Lung (tissue), 12 donors: ENCODE results near the gene SMG7. TPM values are rescaled to one million over a fixed set of nuclear protein-coding genes. Genes with fewer than 3 reads are reported as not detected.

Experiments used
- ATAC-seq: fragments of 200-7000 bp; cut with Tn5 transposase; one replicate; pipeline ENCODE4 v1.9.1; 2020; ENCODE audit warnings: moderate number of reproducible peaks; ENCODE audit not compliant: insufficient read depth, low FRiP score
- DNase-seq, 3 donors: peaks; one replicate each; pipeline ENCODE4 v3.0.0-alpha.2; 2013 to 2017
- H3K27ac ChIP-seq, 2 donors: one replicate each; pipeline ENCODE4 v1.5.1; 2013; ENCODE audit warnings: mild to moderate bottlenecking in 2 of 2, moderate library complexity in 2 of 2, control low read depth in 1 of 2, inconsistent platforms in 1 of 2, low read depth in 1 of 2, low read length in 1 of 2
- H3K27me3 ChIP-seq, 3 donors: one replicate each; pipeline ENCODE4 v1.5.1; 2013; ENCODE audit warnings: low read length in 2 of 3; ENCODE audit not compliant: control insufficient read depth in 3 of 3, insufficient read depth in 3 of 3
- H3K36me3 ChIP-seq, 4 donors: one replicate each; pipeline ENCODE4 v1.5.1; 2013; ENCODE audit warnings: low read length in 4 of 4, mild to moderate bottlenecking in 1 of 4, moderate library complexity in 1 of 4; ENCODE audit not compliant: control insufficient read depth in 4 of 4, insufficient read depth in 4 of 4
- H3K4me1 ChIP-seq, 5 donors: one replicate each; pipeline ENCODE4 v1.5.1; 2013; ENCODE audit warnings: low read length in 5 of 5, mild to moderate bottlenecking in 2 of 5, moderate library complexity in 1 of 5; ENCODE audit not compliant: control insufficient read depth in 5 of 5, insufficient read depth in 5 of 5
- H3K4me3 ChIP-seq: one replicate; pipeline ENCODE4 v1.5.1; 2013; ENCODE audit warnings: mild to moderate bottlenecking, control low read depth, moderate library complexity
- H3K9ac ChIP-seq, 2 donors: one replicate each; pipeline ENCODE4 v1.5.1; 2013; ENCODE audit warnings: low read length in 2 of 2, control low read depth in 1 of 2; ENCODE audit not compliant: insufficient read depth in 1 of 2
- H3K9me3 ChIP-seq, 4 donors: one replicate each; pipeline ENCODE4 v1.5.1; 2013; ENCODE audit warnings: low read length in 3 of 4, mild to moderate bottlenecking in 1 of 4, moderate library complexity in 1 of 4; ENCODE audit not compliant: control insufficient read depth in 4 of 4, insufficient read depth in 3 of 4
- CTCF ChIP-seq: IDR thresholded peaks from 2 replicates; pipeline ENCODE4 v1.5.1; 2012; ENCODE audit warnings: mild to moderate bottlenecking; ENCODE audit errors: control extremely low read depth, extremely low read depth
- WGBS, 2 donors: extraction: QIAGEN DNeasy Blood & Tissue Kit; methylation state at CpG; one replicate each; pipeline ENCODE4 v1.1.7; 2013; 5-methylcytosine and 5-hydroxymethylcytosine counted together
- polyA plus RNA-seq, 2 donors: library from polyadenylated mRNA; stranded (reverse); fragments of 200-250 nt; gene quantifications; one replicate each; pipeline ENCODE4 v1.2.1, GENCODE V29; 2013
- total RNA-seq, 2 donors: library from RNA; depleted of rRNA in 1 of 2; stranded (reverse); fragments of >200 nt in 1 of 2; gene quantifications; one replicate each; pipeline ENCODE4 v1.2.1, GENCODE V29; 2014 to 2021
- donor health status: control.
- donor health status: control.
- donor health status: Bipolar disorder and iron deficiency.
- donor health status: healthy.
- donor health status: DM: yes; HTN: yes; CAD: no.

The SMG7 gene
- total and polyA plus RNA-seq, 4 donors: 17.4 to 86.6 (median 45.6) TPM

GRCh38 chr1:183550915-183551314 is 78.6 kb downstream of the SMG7 start:
- ATAC-seq (no peak), DNase-seq (no peak)
- Histone ChIP-seq H3K4me1 (no peaks in the 10 kb centered on the region), H3K36me3 (peaks cover 26 to 44% (median 27%) of the 10 kb centered on the region in 4 donors), H3K9me3 (no peaks in the 10 kb centered on the region), H3K27ac (no peak overlapping the region), H3K9ac (no peak overlapping the region), H3K4me3 (no peak overlapping the region), H3K27me3 (no peaks in the 10 kb centered on the region)
- TF ChIP-seq CTCF: no peak
- WGBS, 2 donors: 60 to 80% methylated on average over 3 of the region's 3 CpGs

DNA sequence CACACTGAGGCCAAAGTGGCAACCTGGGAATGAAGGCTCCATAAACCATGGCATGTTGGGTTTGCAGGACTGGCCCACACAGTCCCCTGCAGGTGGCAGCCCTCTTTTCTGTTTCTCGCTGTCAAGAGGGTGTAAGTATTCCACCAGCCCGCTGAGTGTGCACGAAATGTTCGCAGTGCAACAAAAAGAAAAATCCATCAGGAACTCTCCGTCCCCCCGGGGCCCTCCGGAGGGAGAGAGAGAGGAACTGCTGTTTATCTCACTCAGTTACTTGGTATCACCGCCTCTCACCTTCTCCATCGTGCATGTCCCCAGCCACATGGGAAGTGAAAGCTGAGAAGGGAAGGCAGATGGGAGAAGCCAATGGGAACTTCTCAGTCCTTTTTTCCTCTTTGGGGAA is 79.6 kb downstream of the SMG7 start:
- 77 to 80% methylated on average over 9 of the region's 9 CpGs for WGBS, 2 donors
- H3K27me3 ChIP-seq: no peaks in the 10 kb centered on the region
- ATAC-seq (no peak), DNase-seq (no peak)
- no peaks in the 10 kb centered on the region for H3K4me1 ChIP-seq
- no peak overlapping the region for H3K4me3 ChIP-seq
- H3K27ac ChIP-seq: no peak overlapping the region
- no peak overlapping the region for H3K9ac ChIP-seq
- no peaks in the 10 kb centered on the region for H3K9me3 ChIP-seq
- peaks cover 16 to 35% (median 24%) of the 10 kb centered on the region in 4 donors for H3K36me3 ChIP-seq
- TF ChIP-seq CTCF: no peak

DNA sequence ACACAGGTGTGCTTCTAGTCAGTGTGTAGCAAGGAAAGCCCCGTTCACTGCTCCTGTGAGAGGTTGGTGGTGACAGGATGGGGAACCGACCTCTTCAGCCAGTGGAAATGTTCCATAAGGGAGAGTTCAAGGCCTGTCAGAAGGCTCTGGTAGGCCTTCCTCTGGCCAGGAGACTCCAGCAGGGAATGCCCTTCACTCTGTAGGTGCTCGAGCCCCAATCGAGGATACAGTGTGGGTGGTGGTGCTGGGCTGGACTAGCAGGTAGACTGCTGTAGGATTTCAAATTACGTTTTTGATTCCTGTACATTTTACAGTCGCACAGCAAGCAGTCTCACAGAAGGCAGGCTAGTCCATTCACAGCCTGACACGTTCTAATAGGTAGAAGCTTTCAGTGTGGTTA is 80.1 kb downstream of the SMG7 start:
- TF ChIP-seq CTCF: no peak
- 90% methylated on average over 7 of the region's 7 CpGs for WGBS, 2 donors
- ATAC-seq (no peak), DNase-seq (no peak)
- H3K4me3 ChIP-seq: no peak overlapping the region
- H3K27me3 ChIP-seq: no peaks in the 10 kb centered on the region
- no peak overlapping the region for H3K9ac ChIP-seq
- H3K4me1 ChIP-seq: no peaks in the 10 kb centered on the region
- H3K36me3 ChIP-seq: peaks cover 11 to 33% (median 24%) of the 10 kb centered on the region in 4 donors
- H3K27ac ChIP-seq: peak overlapping the region in 1 of 2 donors; percentile 16
- H3K9me3 ChIP-seq: no peaks in the 10 kb centered on the region

GRCh38 chr1:183552891-183553290 is 80.6 kb downstream of the SMG7 start:
- ATAC-seq (no peak), DNase-seq (no peak)
- Histone ChIP-seq H3K9ac (no peak overlapping the region), H3K36me3 (peaks cover 10 to 33% (median 26%) of the 10 kb centered on the region in 4 donors), H3K4me3 (no peak overlapping the region), H3K9me3 (no peaks in the 10 kb centered on the region), H3K4me1 (no peaks in the 10 kb centered on the region), H3K27me3 (no peaks in the 10 kb centered on the region), H3K27ac (no peak overlapping the region)
- TF ChIP-seq CTCF: no peak
- 77 to 88% methylated on average over 6 of the region's 6 CpGs for WGBS, 2 donors
